ENCODE measurements around the gene CASZ1. TPM values are rescaled to one million over a fixed set of nuclear protein-coding genes. Genes with fewer than 3 reads are reported as not detected.

The CASZ1 gene
- total RNA-seq, 6 experiments from 2014 or later, result 0.14 to 0.67 (median 0.43) TPM

- no peak for TF ChIP-seq CTCF (IDR thresholded peaks at IDR 0.05)
- H3K9me3 Mint-ChIP-seq, result no peaks in the 10 kb centered on the region
Observed at GRCh38 chr1:10685196-10685807, 111.1 kb downstream of the CASZ1 start.

GRCh38 chr1:10684221-10684620 is 112.2 kb downstream of the CASZ1 start:
- no peaks in the 10 kb centered on the region for H3K36me3 Mint-ChIP-seq (ENCODE audit: low read depth)
- no peaks in the 10 kb centered on the region for H3K9me3 Mint-ChIP-seq
- no peaks in the 10 kb centered on the region for H3K4me1 Mint-ChIP-seq (ENCODE audit: low read depth)
- TF ChIP-seq CTCF (IDR thresholded peaks at IDR 0.05), result no peak
- H3K4me3 Mint-ChIP-seq, result no peak overlapping the region
- no peak overlapping the region for H3K27ac Mint-ChIP-seq
- DNase-seq, result no peak
- H3K27me3 Mint-ChIP-seq (ENCODE audit: insufficient read depth), result peaks cover 19% of the 10 kb centered on the region

More at GRCh38 chr1:10685196-10685807, 111.1 kb downstream of the CASZ1 start:
- Mint-ChIP-seq H3K27ac (no peak overlapping the region), H3K4me1 (ENCODE audit: low read depth) (no peaks in the 10 kb centered on the region), H3K4me3 (no peak overlapping the region), H3K36me3 (ENCODE audit: low read depth) (no peaks in the 10 kb centered on the region), H3K27me3 (ENCODE audit: insufficient read depth) (peaks cover 15% of the 10 kb centered on the region)
- no peak for DNase-seq

- H3K36me3 Mint-ChIP-seq (ENCODE audit: low read depth), result no peaks in the 10 kb centered on the region
- no peak overlapping the region for H3K27ac Mint-ChIP-seq
- no peaks in the 10 kb centered on the region for H3K4me1 Mint-ChIP-seq (ENCODE audit: low read depth)
- H3K4me3 Mint-ChIP-seq, result no peak overlapping the region
- DNase-seq, result no peak
- no peak for TF ChIP-seq CTCF (IDR thresholded peaks at IDR 0.05)
- H3K9me3 Mint-ChIP-seq, result no peaks in the 10 kb centered on the region
- peaks cover 14% of the 10 kb centered on the region for H3K27me3 Mint-ChIP-seq (ENCODE audit: insufficient read depth)
Observed at GRCh38 chr1:10682449-10683309, 113.8 kb downstream of the CASZ1 start.

- no peaks in the 10 kb centered on the region for H3K9me3 Mint-ChIP-seq
- H3K4me3 Mint-ChIP-seq, result no peak overlapping the region
- H3K27ac Mint-ChIP-seq, result no peak overlapping the region
- H3K4me1 Mint-ChIP-seq (ENCODE audit: low read depth), result no peaks in the 10 kb centered on the region
- TF ChIP-seq CTCF (IDR thresholded peaks at IDR 0.05), result no peak
- DNase-seq, result no peak
- peaks cover 17% of the 10 kb centered on the region for H3K27me3 Mint-ChIP-seq (ENCODE audit: insufficient read depth)
- no peaks in the 10 kb centered on the region for H3K36me3 Mint-ChIP-seq (ENCODE audit: low read depth)
Observed at GRCh38 chr1:10682108-10682445, 114.4 kb downstream of the CASZ1 start.

- Mint-ChIP-seq H3K27me3 (ENCODE audit: insufficient read depth) (peaks cover 21% of the 10 kb centered on the region), H3K4me1 (ENCODE audit: low read depth) (no peaks in the 10 kb centered on the region), H3K36me3 (ENCODE audit: low read depth) (no peaks in the 10 kb centered on the region), H3K27ac (no peak overlapping the region), H3K4me3 (no peak overlapping the region), H3K9me3 (no peaks in the 10 kb centered on the region)
- DNase-seq, result no peak
- TF ChIP-seq CTCF (IDR thresholded peaks at IDR 0.05), result no peak
Observed at GRCh38 chr1:10681296-10682107, 114.9 kb downstream of the CASZ1 start.
